Activated CD4-positive, alpha-beta T cell treated with anti-CD3 and anti-CD28 coated beads, Interleukin-2, amount 10 ng/mL, durations not matched to agents 7 days and 5 days (primary cell): ENCODE data around the gene SEMA7A. TPM values are rescaled to one million over a fixed set of nuclear protein-coding genes. Genes with fewer than 3 reads are reported as not detected.
A peak's percentile ranks its signal among the peaks of the same experiment; 100 is the strongest.

Source experiments
- CTCF ChIA-PET: fragments of 350-600 bp; sonication (Branson Sonifier 250); formaldehyde crosslinking; loops from one replicate; lab custom pipeline; 2021; ENCODE audit warnings: antibody characterized with exemption; lab: Charles Lee
- POLR2A ChIA-PET: fragments of 350-600 bp; sonication (Branson Sonifier 250); formaldehyde crosslinking; loops from one replicate; lab custom pipeline; 2021; ENCODE audit warnings: antibody characterized with exemption; lab: Charles Lee
- DNase-seq: peaks from one replicate; pipeline ENCODE4 v3.0.0-alpha.2; 2020
- H3K27ac Mint-ChIP-seq: one replicate; pipeline ENCODE4 v1.8.0; 2021; ENCODE audit warnings: mild to moderate bottlenecking, moderate library complexity, mixed read lengths
- H3K27me3 Mint-ChIP-seq: one replicate; pipeline ENCODE4 v1.8.0; 2021; ENCODE audit warnings: mixed read lengths
- H3K36me3 Mint-ChIP-seq: one replicate; pipeline ENCODE4 v1.8.0; 2021; ENCODE audit warnings: low read depth, mixed read lengths
- H3K4me1 Mint-ChIP-seq: one replicate; pipeline ENCODE4 v1.8.0; 2021; ENCODE audit warnings: mixed read lengths
- H3K4me3 Mint-ChIP-seq: one replicate; pipeline ENCODE4 v1.8.0; 2021; ENCODE audit warnings: mild to moderate bottlenecking, moderate library complexity, mixed read lengths
- H3K9me3 Mint-ChIP-seq: one replicate; pipeline ENCODE4 v1.8.0; 2021; ENCODE audit warnings: mixed read lengths
- total RNA-seq, 2 experiments: library from RNA; stranded (reverse); gene quantifications; one replicate each; pipeline ENCODE4 v1.2.3, GENCODE V29; 2021

Gene SEMA7A
- total RNA-seq, 2 experiments from 2014 or later: 2.7 to 3.5 TPM

GRCh38 chr15:74399100-74399499 is 34.7 kb downstream of the SEMA7A start:
- Mint-ChIP-seq H3K36me3 (no peaks in the 10 kb centered on the region), H3K27me3 (no peaks in the 10 kb centered on the region), H3K9me3 (no peaks in the 10 kb centered on the region), H3K4me1 (peaks cover 79% of the 10 kb centered on the region), H3K4me3 (no peak overlapping the region), H3K27ac (no peak overlapping the region)
- CTCF ChIA-PET: interaction anchor here (1.1 to 2.8 kb wide), 3 partner anchors 11 to 17 kb away, joined by 5 to 8 read pairs (median 5); no protein-coding TSS in a partner anchor
- no peak for DNase-seq
- POLR2A ChIA-PET: no interaction called here

GRCh38 chr15:74398183-74398582 is 35.6 kb downstream of the SEMA7A start:
- no peak for DNase-seq
- CTCF ChIA-PET: interaction anchor here (1.1 to 1.4 kb wide), 2 partner anchors 14 to 16 kb away, joined by 5 read pairs; no protein-coding TSS in a partner anchor
- peak overlapping the region; percentile 72 for H3K27ac Mint-ChIP-seq
- H3K27me3 Mint-ChIP-seq: no peaks in the 10 kb centered on the region
- POLR2A ChIA-PET: no interaction called here
- H3K36me3 Mint-ChIP-seq: no peaks in the 10 kb centered on the region
- H3K9me3 Mint-ChIP-seq: no peaks in the 10 kb centered on the region
- H3K4me3 Mint-ChIP-seq: no peak overlapping the region
- peaks cover 72% of the 10 kb centered on the region for H3K4me1 Mint-ChIP-seq

DNA sequence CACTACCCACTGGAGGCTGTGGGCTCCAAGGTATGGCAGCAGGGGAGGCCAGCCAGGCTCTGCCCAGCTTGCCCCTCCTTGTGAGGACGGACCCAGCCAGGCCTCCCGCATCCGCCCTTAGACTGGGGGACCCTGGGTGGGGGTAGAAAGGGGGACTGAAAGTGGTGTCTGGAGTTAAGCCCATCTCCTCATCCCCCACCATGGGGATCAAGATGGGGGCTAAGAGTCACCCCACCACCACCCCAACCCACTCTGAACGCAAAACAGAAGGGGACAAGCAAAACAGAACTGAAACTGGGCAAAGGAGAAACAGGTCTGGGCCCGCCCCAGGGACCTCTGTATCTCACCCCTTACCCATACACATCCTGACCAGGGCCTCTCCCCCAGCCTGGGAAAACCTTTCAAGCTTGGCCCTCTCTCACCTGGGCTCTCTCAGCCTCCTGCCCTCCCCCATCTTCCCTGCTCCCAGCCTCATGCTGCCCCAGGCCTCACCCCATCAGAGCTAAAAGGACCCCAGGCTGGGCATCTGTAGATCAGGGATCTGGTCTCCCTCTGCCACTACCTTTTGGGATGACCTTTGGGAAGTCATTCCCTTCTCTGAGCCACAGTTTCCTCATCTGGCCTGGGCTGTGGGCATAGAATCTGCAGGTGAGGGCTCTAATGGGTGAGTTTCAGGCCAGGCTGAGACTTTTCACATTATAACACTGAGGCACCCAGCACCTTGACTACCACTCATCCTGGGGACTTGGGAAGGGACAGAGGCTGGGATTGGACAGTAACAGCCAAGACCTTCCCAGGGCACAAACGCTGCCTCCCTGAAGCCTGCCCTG is 36.3 kb downstream of the SEMA7A start:
- no peaks in the 10 kb centered on the region for H3K9me3 Mint-ChIP-seq
- no peak overlapping the region for H3K4me3 Mint-ChIP-seq
- CTCF ChIA-PET: interaction anchor here (1.6 to 5.6 kb wide), 2 partner anchors 9 to 14 kb away, joined by 6 to 44 read pairs; no protein-coding TSS in a partner anchor
- H3K36me3 Mint-ChIP-seq: no peaks in the 10 kb centered on the region
- peak overlapping the region; percentile 72 for H3K27ac Mint-ChIP-seq
- no peak for DNase-seq
- no peaks in the 10 kb centered on the region for H3K27me3 Mint-ChIP-seq
- POLR2A ChIA-PET: no interaction called here
- peaks cover 68% of the 10 kb centered on the region for H3K4me1 Mint-ChIP-seq

- H3K4me3 Mint-ChIP-seq: no peak overlapping the region
- ChIA-PET CTCF (interaction anchor here (1.6 to 5.6 kb wide), 2 partner anchors 9 to 13 kb away, joined by 6 to 44 read pairs; no protein-coding TSS in a partner anchor), POLR2A (no interaction called here)
- H3K36me3 Mint-ChIP-seq: no peaks in the 10 kb centered on the region
- no peak overlapping the region for H3K27ac Mint-ChIP-seq
- DNase-seq: no peak
- no peaks in the 10 kb centered on the region for H3K27me3 Mint-ChIP-seq
- no peaks in the 10 kb centered on the region for H3K9me3 Mint-ChIP-seq
- peaks cover 68% of the 10 kb centered on the region for H3K4me1 Mint-ChIP-seq
These were observed 37.1 kb downstream of the SEMA7A start for GRCh38 chr15:74396445-74397238.

- POLR2A ChIA-PET: no interaction called here
- Mint-ChIP-seq H3K9me3 (no peaks in the 10 kb centered on the region), H3K4me3 (no peak overlapping the region), H3K27me3 (no peaks in the 10 kb centered on the region), H3K4me1 (peaks cover 67% of the 10 kb centered on the region), H3K27ac (no peak overlapping the region), H3K36me3 (no peaks in the 10 kb centered on the region)
- no peak for DNase-seq
- CTCF ChIA-PET: interaction anchor here (0.9 to 5.6 kb wide), 3 partner anchors 10 to 375 kb away, joined by 3 to 44 read pairs (median 6); no protein-coding TSS in a partner anchor
These were observed 37.7 kb downstream of the SEMA7A start for GRCh38 chr15:74396146-74396438.

GRCh38 chr15:74395319-74396145 is 38.2 kb downstream of the SEMA7A start:
- no peak overlapping the region for H3K4me3 Mint-ChIP-seq
- CTCF ChIA-PET: interaction anchor here (0.8 to 5.6 kb wide), 6 partner anchors 11 to 375 kb away, joined by 3 to 44 read pairs (median 4); no protein-coding TSS in a partner anchor

GRCh38 chr15:74394090-74394846 is 39.5 kb downstream of the SEMA7A start:
- Mint-ChIP-seq H3K9me3 (no peaks in the 10 kb centered on the region), H3K27me3 (no peaks in the 10 kb centered on the region), H3K4me3 (no peak overlapping the region), H3K4me1 (peaks cover 62% of the 10 kb centered on the region), H3K36me3 (no peaks in the 10 kb centered on the region), H3K27ac (peak overlapping the region; percentile 58)
- DNase-seq: no peak
- ChIA-PET POLR2A (no interaction called here), CTCF (interaction anchor here (0.8 to 5.6 kb wide), 7 partner anchors 9 to 53 kb away, joined by 3 to 44 read pairs (median 4); no protein-coding TSS in a partner anchor)

More at GRCh38 chr15:74395319-74396145, 38.2 kb downstream of the SEMA7A start:
- no peak for DNase-seq
- H3K27me3 Mint-ChIP-seq: no peaks in the 10 kb centered on the region
- no peaks in the 10 kb centered on the region for H3K9me3 Mint-ChIP-seq
- H3K27ac Mint-ChIP-seq: no peak overlapping the region
- POLR2A ChIA-PET: no interaction called here
- H3K4me1 Mint-ChIP-seq: peaks cover 67% of the 10 kb centered on the region
- H3K36me3 Mint-ChIP-seq: no peaks in the 10 kb centered on the region

- no peak overlapping the region for H3K4me3 Mint-ChIP-seq
- POLR2A ChIA-PET: no interaction called here
- peaks cover 55% of the 10 kb centered on the region for H3K4me1 Mint-ChIP-seq
These were observed 40.3 kb downstream of the SEMA7A start for GRCh38 chr15:74393423-74393822.

DNA sequence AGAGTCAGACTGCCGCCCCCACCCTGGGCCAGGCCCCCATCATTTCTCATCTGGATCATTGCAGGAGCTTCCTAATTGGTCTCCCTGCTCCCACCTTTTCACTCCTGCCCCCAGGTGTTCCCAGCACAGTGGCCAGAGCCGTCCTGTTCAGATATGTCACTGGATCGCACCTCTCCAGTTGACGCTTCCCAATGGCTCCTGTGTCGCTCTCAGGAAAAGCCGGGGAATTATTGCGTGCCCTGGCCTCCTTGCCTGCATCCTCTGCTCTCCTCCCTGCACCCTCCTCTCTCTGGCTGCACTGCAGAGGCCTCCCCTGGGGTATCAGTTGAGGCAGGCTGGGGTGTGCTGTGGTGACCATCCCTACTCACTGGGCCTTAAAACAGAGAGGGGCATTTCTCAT is 40.9 kb downstream of the SEMA7A start:
- Mint-ChIP-seq H3K36me3 (no peaks in the 10 kb centered on the region), H3K9me3 (no peaks in the 10 kb centered on the region), H3K27ac (no peak overlapping the region), H3K4me1 (peaks cover 50% of the 10 kb centered on the region), H3K4me3 (no peak overlapping the region), H3K27me3 (no peaks in the 10 kb centered on the region)
- ChIA-PET POLR2A (no interaction called here), CTCF (interaction anchor here (0.9 to 5.6 kb wide), 6 partner anchors 9 to 46 kb away, joined by 3 to 44 read pairs (median 4); partner anchors contain the start of gene SEMA7A)
- DNase-seq: no peak

More at GRCh38 chr15:74393423-74393822, 40.3 kb downstream of the SEMA7A start:
- CTCF ChIA-PET: interaction anchor here (1.2 to 5.6 kb wide), 5 partner anchors 10 to 40 kb away, joined by 3 to 44 read pairs (median 4); partner anchors contain the start of gene SEMA7A
- no peak for DNase-seq
- Mint-ChIP-seq H3K36me3 (no peaks in the 10 kb centered on the region), H3K9me3 (no peaks in the 10 kb centered on the region), H3K27me3 (no peaks in the 10 kb centered on the region), H3K27ac (peak overlapping the region; percentile 55)

GRCh38 chr15:74392451-74392830 is 41.3 kb downstream of the SEMA7A start:
- Mint-ChIP-seq H3K4me3 (no peak overlapping the region), H3K27ac (peak overlapping the region; percentile 47), H3K4me1 (peaks cover 45% of the 10 kb centered on the region), H3K36me3 (no peaks in the 10 kb centered on the region), H3K27me3 (no peaks in the 10 kb centered on the region), H3K9me3 (no peaks in the 10 kb centered on the region)
- ChIA-PET POLR2A (no interaction called here), CTCF (interaction anchor here (0.9 to 5.6 kb wide), 5 partner anchors 9 to 47 kb away, joined by 3 to 44 read pairs (median 4); partner anchors contain the start of gene SEMA7A)
- no peak for DNase-seq

GRCh38 chr15:74391582-74392450 is 41.9 kb downstream of the SEMA7A start:
- Mint-ChIP-seq H3K27me3 (no peaks in the 10 kb centered on the region), H3K4me3 (no peak overlapping the region), H3K4me1 (peaks cover 39% of the 10 kb centered on the region), H3K27ac (peak overlapping the region; percentile 44), H3K36me3 (no peaks in the 10 kb centered on the region), H3K9me3 (no peaks in the 10 kb centered on the region)
- CTCF ChIA-PET: interaction anchor here (0.9 to 5.6 kb wide), 4 partner anchors 8 to 47 kb away, joined by 3 to 44 read pairs (median 6); no protein-coding TSS in a partner anchor
- DNase-seq: no peak
- POLR2A ChIA-PET: no interaction called here
